ENCODE measurements around the gene APOLD1.

GRCh38 chr12:12790956-12791355 is 5.5 kb downstream of the APOLD1 start:
- TF ChIP-seq ELK1 (IDR thresholded peaks at IDR 0.05; ENCODE audit: low read depth, low read length) (no peak), EP300 (IDR thresholded peaks at IDR 0.05) (no peak), EHMT2 (IDR thresholded peaks at IDR 0.05; ENCODE audit: low read depth) (no peak), CHD2 (IDR thresholded peaks at IDR 0.05; ENCODE audit: low read length, partially characterized antibody) (no peak), CTCF (IDR thresholded peaks at IDR 0.05) (no peak), FOSL2 (IDR thresholded peaks at IDR 0.05) (no peak), FOSL2 (CRISPR knock-in tag; IDR thresholded peaks at IDR 0.05) (no peak), USF2 (IDR thresholded peaks at IDR 0.05) (no peak), KDM1A (IDR thresholded peaks at IDR 0.05; ENCODE audit: low read depth) (no peak), REST (IDR thresholded peaks at IDR 0.05) (no peak), POLR2A (IDR thresholded peaks at IDR 0.05; ENCODE audit: low read length) (no peak), CEBPB (IDR thresholded peaks at IDR 0.05) (no peak), RAD21 (conservative IDR thresholded peaks at IDR 0.05 in 1 of 2, IDR thresholded peaks at IDR 0.05 in 1 of 2) (no peak)
